HCT116 (cell line): Measurements from ENCODE around the gene CLEC4F. TPM values are rescaled to one million over a fixed set of nuclear protein-coding genes. Genes with fewer than 3 reads are reported as not detected.

Experiments used
- ATAC-seq: fragments of 200-7000 bp; cut with Tn5 transposase; 2 replicates; pipeline ENCODE4 v1.9.1; 2020; ENCODE audit warnings: mild to moderate bottlenecking, moderate library complexity
- BruUV-seq: library from RNA; stranded (reverse); fragments of 400-500 nt; replicated peaks from 2 replicates; lab custom pipeline; 2021; lab: Mats Ljungman, UMichigan
- CTCF ChIA-PET: fragments of 300-600 bp; sonication (Branson Sonifier 250); formaldehyde crosslinking; loops from one replicate; lab custom pipeline; 2021; ENCODE audit warnings: antibody characterized with exemption; lab: Charles Lee
- POLR2A ChIA-PET: fragments of 300-600, 350-600 bp; sonication (Branson Sonifier 250); formaldehyde crosslinking; loops from one replicate; lab custom pipeline; 2021; ENCODE audit warnings: antibody characterized with exemption; lab: Charles Lee
- RAD21 ChIA-PET, 2 experiments: fragments of 300-600 bp; sonication (Branson Sonifier 250); formaldehyde crosslinking; loops; one replicate each; lab custom pipeline; 2023; ENCODE audit warnings: low total read pairs in 2 of 2; ENCODE audit not compliant: uncharacterized antibody in 2 of 2, unreplicated experiment in 2 of 2, low non-redundant PET in 1 of 2; lab: Charles Lee
- DNase-seq: peaks from one replicate; pipeline ENCODE4 v3.0.0-alpha.2; 2010; ENCODE audit warnings: low read depth, low spot score
- H2AFZ ChIP-seq: fragments of 200-600 bp; shearing (Covaris generic), sonication (generic); 2 replicates; pipeline ENCODE4 v1.6.1; 2017; ENCODE audit warnings: low read depth, mixed run types, mixed read lengths, antibody characterized with exemption, low read length; ENCODE audit not compliant: poor library complexity, severe bottlenecking
- H3K27ac ChIP-seq: 2 replicates; pipeline ENCODE4 v1.5.1; 2012; ENCODE audit warnings: low read depth, low read length
- H3K27me3 ChIP-seq: fragments of 200-600 bp; sonication (generic); 2 replicates; pipeline ENCODE4 v1.6.1; 2016; ENCODE audit warnings: mixed run types, low read length, mixed read lengths; ENCODE audit not compliant: insufficient read depth
- H3K36me3 ChIP-seq, 2 experiments: fragments of 200-500 bp in 1 of 2; fragments of 200-600 bp in 1 of 2; sonication (Bioruptor generic) in 1 of 2; sonication (generic) in 1 of 2; 2 replicates each; pipeline versions ENCODE4 v1.5.1 to v1.6.1; 2014 to 2016; ENCODE audit warnings: low read length in 2 of 2, inconsistent platforms in 1 of 2, mixed read lengths in 1 of 2, mixed run types in 1 of 2; ENCODE audit not compliant: insufficient read depth in 2 of 2, control insufficient read depth in 1 of 2
- H3K4me1 ChIP-seq, 2 experiments: fragments of 200-600 bp in 1 of 2; sonication (generic) in 1 of 2; 2 replicates each; pipeline versions ENCODE4 v1.5.1 to v1.6.1; 2012 to 2017; ENCODE audit warnings: low read length in 2 of 2, inconsistent platforms in 1 of 2, mild to moderate bottlenecking in 1 of 2, mixed read lengths in 1 of 2, mixed run types in 1 of 2, moderate library complexity in 1 of 2; ENCODE audit not compliant: insufficient read depth in 2 of 2, control insufficient read depth in 1 of 2
- H3K4me2 ChIP-seq: fragments of 200-600 bp; sonication (generic); 2 replicates; pipeline ENCODE4 v1.6.1; 2017; ENCODE audit warnings: mixed run types, low read length, mixed read lengths
- H3K4me3 ChIP-seq, 2 experiments: fragments of 200-600 bp in 1 of 2; sonication (generic) in 1 of 2; replicated peaks in 1 of 2; 2 replicates each; pipeline ENCODE4 v1.5.1; 2011 to 2016; ENCODE audit warnings: low read length in 2 of 2, control low read depth in 1 of 2, low read depth in 1 of 2, mild to moderate bottlenecking in 1 of 2, mixed read lengths in 1 of 2, mixed run types in 1 of 2
- H3K79me2 ChIP-seq: fragments of 200-600 bp; sonication (generic); 2 replicates; pipeline ENCODE4 v1.6.1; 2017; ENCODE audit warnings: mild to moderate bottlenecking, mixed run types, low read length, moderate library complexity, mixed read lengths; ENCODE audit not compliant: insufficient read depth
- H3K9ac ChIP-seq: fragments of 200-600 bp; sonication (generic); 2 replicates; pipeline ENCODE4 v1.6.1; 2016; ENCODE audit warnings: low read length, mixed read lengths
- H3K9me2 ChIP-seq: fragments of 200-600 bp; sonication (generic), shearing (Covaris generic); 2 replicates; pipeline ENCODE4 v1.6.1; 2017; ENCODE audit warnings: mixed run types, mild to moderate bottlenecking, moderate library complexity; ENCODE audit not compliant: insufficient read depth
- H3K9me3 ChIP-seq, 2 experiments: fragments of 200-500 bp in 1 of 2; fragments of 200-600 bp in 1 of 2; sonication (Bioruptor generic) in 1 of 2; sonication (generic) in 1 of 2; 2 replicates each; pipeline ENCODE4 v1.6.1; 2014 to 2017; ENCODE audit warnings: low read length in 2 of 2, mixed read lengths in 2 of 2, inconsistent platforms in 1 of 2, low read depth in 1 of 2, mild to moderate bottlenecking in 1 of 2, mixed run types in 1 of 2, moderate library complexity in 1 of 2; ENCODE audit not compliant: control insufficient read depth in 1 of 2, insufficient read depth in 1 of 2
- H4K20me1 ChIP-seq: fragments of 200-600 bp; sonication (generic), shearing (Covaris generic); 2 replicates; pipeline ENCODE4 v1.6.1; 2017; ENCODE audit warnings: mixed run types, mild to moderate bottlenecking, moderate library complexity; ENCODE audit not compliant: insufficient read depth
- CBX3 ChIP-seq: IDR thresholded peaks from 2 replicates; pipeline ENCODE4 v1.6.1; 2012; ENCODE audit warnings: low read depth
- RAD21 ChIP-seq: IDR thresholded peaks from 2 replicates; pipeline ENCODE4 v1.6.1; 2012; ENCODE audit warnings: low read depth, mild to moderate bottlenecking
- SIN3A ChIP-seq: IDR thresholded peaks from 2 replicates; pipeline ENCODE4 v1.6.1; 2012; ENCODE audit warnings: low read depth
- SP1 ChIP-seq: IDR thresholded peaks from 2 replicates; pipeline ENCODE4 v1.6.1; 2012; ENCODE audit warnings: low read depth
- SRF ChIP-seq: IDR thresholded peaks from 2 replicates; pipeline ENCODE4 v1.6.1; 2012; ENCODE audit warnings: low read depth
- intact Hi-C: fragments of 100-400 bp; cut with micrococcal nuclease; formaldehyde crosslinking; loops from 2 replicates; pipeline ENCODE4 v1.10.0; 2022
- total RNA-seq: library from RNA; stranded (reverse); gene quantifications from one replicate; pipeline ENCODE4 v1.2.1, GENCODE V29; 2021; ENCODE audit not compliant: unreplicated experiment

The CLEC4F gene
- total RNA-seq, 1 experiment from 2014 or later: not detected

DNA sequence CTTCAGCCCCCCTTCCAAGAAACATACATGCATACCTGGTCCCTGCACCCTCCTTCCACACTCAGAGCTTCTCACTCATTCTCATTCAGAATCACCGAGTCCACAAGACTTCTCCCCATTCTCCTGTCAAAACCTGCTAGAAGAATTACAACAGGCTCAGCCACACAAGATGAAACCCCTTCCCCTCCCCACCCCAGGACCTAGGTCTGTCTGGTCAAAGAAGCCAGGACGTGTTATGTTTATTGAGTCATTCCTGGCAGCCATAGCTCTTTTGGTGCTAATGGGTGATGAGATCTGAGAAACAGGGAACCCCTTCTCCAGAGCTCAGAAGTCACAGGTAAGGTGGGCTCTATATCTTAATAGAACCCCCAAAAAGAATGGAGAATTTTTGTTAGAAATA, 50.9 kb downstream of the CLEC4F start:
- POLR2A ChIA-PET: interaction anchor here (1.4 kb wide), 1 partner anchor 21 kb away, joined by 3 read pairs; no protein-coding TSS in a partner anchor

DNA sequence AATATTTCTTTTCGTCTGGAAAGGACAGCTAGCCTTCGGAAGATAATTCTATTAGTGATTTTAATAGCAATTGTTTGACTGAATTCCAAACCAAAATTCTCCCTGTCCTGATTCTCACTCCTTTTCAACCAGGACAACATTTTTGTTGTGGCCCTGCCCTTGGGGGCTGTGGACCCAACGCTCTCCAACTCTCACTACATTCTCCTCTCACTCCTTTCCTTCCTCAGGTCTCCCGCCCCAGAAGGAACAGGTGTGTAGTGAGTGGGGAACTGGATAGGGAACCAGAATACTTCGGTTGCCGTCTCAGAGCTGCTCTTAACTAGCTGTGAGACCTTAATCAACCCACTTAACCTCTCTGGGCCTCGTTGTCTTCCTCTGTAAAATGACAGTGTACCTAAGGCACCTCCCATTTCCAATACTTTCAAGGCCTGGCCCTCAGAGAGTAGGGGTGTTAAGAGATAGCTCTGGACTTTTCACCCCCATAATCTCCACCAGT, 51.8 kb downstream of the CLEC4F start:
- Histone ChIP-seq H3K9me2 (no peaks in the 10 kb centered on the region), H4K20me1 (no peaks in the 10 kb centered on the region), H2AFZ (no peak overlapping the region), H3K4me3 (no peak overlapping the region), H3K4me2 (no peak overlapping the region), H3K27me3 (no peaks in the 10 kb centered on the region), H3K4me1 (no peaks in the 10 kb centered on the region), H3K36me3 (no peaks in the 10 kb centered on the region), H3K9me3 (no peaks in the 10 kb centered on the region), H3K27ac (no peak overlapping the region), H3K79me2 (no peaks in the 10 kb centered on the region), H3K9ac (no peak overlapping the region)
- intact Hi-C loops: no loop called here
- ChIA-PET CTCF (interaction anchor here (0.6 kb wide), 1 partner anchor 168 kb away, joined by 3 read pairs; no protein-coding TSS in a partner anchor), POLR2A (interaction anchor here (1.4 kb wide), 1 partner anchor 20 kb away, joined by 3 read pairs; no protein-coding TSS in a partner anchor), RAD21 (no interaction called here)
- BruUV-seq: no TSS peak
- DNase-seq (no peak), ATAC-seq (no peak)
- TF ChIP-seq SRF (no peak), RAD21 (no peak)

More for the DNA sequence above, 50.9 kb downstream of the CLEC4F start:
- Histone ChIP-seq H2AFZ (no peak overlapping the region), H3K79me2 (no peaks in the 10 kb centered on the region), H3K4me2 (no peak overlapping the region), H3K4me3 (no peak overlapping the region), H3K9me3 (no peaks in the 10 kb centered on the region), H3K9ac (no peak overlapping the region), H3K27ac (no peak overlapping the region), H3K9me2 (no peaks in the 10 kb centered on the region), H4K20me1 (no peaks in the 10 kb centered on the region), H3K4me1 (no peaks in the 10 kb centered on the region), H3K27me3 (no peaks in the 10 kb centered on the region), H3K36me3 (no peaks in the 10 kb centered on the region)
- no peak for DNase-seq
- BruUV-seq: no TSS peak
- TF ChIP-seq SRF (no peak), CBX3 (no peak), SIN3A (no peak), SP1 (no peak)
- CTCF ChIA-PET: no interaction called here
- intact Hi-C loops: no loop called here
- RAD21 ChIA-PET: no interaction called here
- ATAC-seq: no peak
